H1 (cell line): ENCODE results near the gene SERPINB8. TPM values are rescaled to one million over a fixed set of nuclear protein-coding genes. Genes with fewer than 3 reads are reported as not detected.

Experiments
- CTCF ChIA-PET: fragments of 300-600 bp; sonication (Branson Sonifier 250); formaldehyde crosslinking; loops from one replicate; lab custom pipeline; 2021; ENCODE audit not compliant: partially characterized antibody; lab: Charles Lee
- POLR2A ChIA-PET: fragments of 300-600 bp; sonication (Branson Sonifier 250); formaldehyde crosslinking; loops from one replicate; lab custom pipeline; 2021; ENCODE audit warnings: inconsistent platforms; ENCODE audit not compliant: partially characterized antibody; lab: Charles Lee
- DNase-seq, 2 experiments: peaks; one replicate each; pipeline versions ENCODE4 v3.0.0 to v3.0.0-alpha.2; 2010 to 2022; ENCODE audit warnings: low spot score in 2 of 2, low read depth in 1 of 2, mixed read lengths in 1 of 2
- FAIRE-seq: peaks from 2 replicates; lab custom pipeline; 2011; peaks lifted over from hg19 to GRCh38; lab: Jason Lieb, UNC
- H2AFZ ChIP-seq: 2 replicates; pipeline ENCODE4 v1.8.1; 2012; ENCODE audit warnings: low read length, inconsistent platforms
- H2AK5ac ChIP-seq: 2 replicates; pipeline ENCODE4 v1.6.1; 2013; ENCODE audit warnings: low read depth, low read length
- H2BK120ac ChIP-seq: replicated peaks from 2 replicates; pipeline ENCODE3; 2013; ENCODE audit warnings: low read depth, low read length, inconsistent platforms
- H2BK12ac ChIP-seq: 2 replicates; pipeline ENCODE4 v1.6.1; 2013; ENCODE audit warnings: low read depth, low read length
- H2BK15ac ChIP-seq: 2 replicates; pipeline ENCODE4 v1.6.1; 2013; ENCODE audit warnings: low read length
- H2BK20ac ChIP-seq: 2 replicates; pipeline ENCODE4 v1.6.1; 2013; ENCODE audit warnings: low read length
- H2BK5ac ChIP-seq: 2 replicates; pipeline ENCODE4 v1.6.1; 2013; ENCODE audit warnings: low read depth, low read length
- H3K14ac ChIP-seq: 2 replicates; pipeline ENCODE4 v1.6.1; 2013; ENCODE audit warnings: inconsistent platforms; ENCODE audit not compliant: insufficient read length
- H3K18ac ChIP-seq: 2 replicates; pipeline ENCODE4 v1.6.1; 2013; ENCODE audit warnings: low read length; ENCODE audit errors: extremely low read depth
- H3K23ac ChIP-seq: 2 replicates; pipeline ENCODE4 v1.6.1; 2013; ENCODE audit warnings: inconsistent platforms; ENCODE audit not compliant: insufficient read length
- H3K23me2 ChIP-seq: 2 replicates; pipeline ENCODE4 v1.6.1; 2013; ENCODE audit warnings: low read depth, low read length
- H3K27ac ChIP-seq: 2 replicates; pipeline ENCODE4 v1.6.1; 2011; ENCODE audit warnings: low read depth, low read length, inconsistent platforms
- H3K27me3 ChIP-seq, 4 experiments: replicated peaks in 1 of 4; 1 replicate in 1 of 4; 2 replicates in 3 of 4; pipeline versions ENCODE4 v1.6.1 to v1.8.1; 2011 to 2013; ENCODE audit warnings: low read length in 3 of 4, mild to moderate bottlenecking in 3 of 4, inconsistent platforms in 2 of 4, mixed read lengths in 2 of 4, moderate library complexity in 1 of 4; ENCODE audit not compliant: control insufficient read depth in 3 of 4, insufficient read depth in 3 of 4; ENCODE audit errors: extremely low read depth in 1 of 4
- H3K36me3 ChIP-seq, 4 experiments: 2 replicates each; pipeline versions ENCODE4 v1.6.1 to v1.8.1; 2011 to 2013; ENCODE audit warnings: mild to moderate bottlenecking in 4 of 4, low read length in 3 of 4, moderate library complexity in 2 of 4, control low read depth in 1 of 4, inconsistent platforms in 1 of 4; ENCODE audit not compliant: insufficient read depth in 4 of 4, control insufficient read depth in 2 of 4
- H3K4ac ChIP-seq: replicated peaks from 2 replicates; pipeline ENCODE3; 2013; ENCODE audit warnings: low read length, low read depth, mixed read lengths, inconsistent platforms; ENCODE audit not compliant: insufficient read length
- H3K4me1 ChIP-seq, 4 experiments: replicated peaks in 1 of 4; 1 replicate in 1 of 4; 2 replicates in 3 of 4; pipeline versions ENCODE4 v1.6.1 to v1.8.1; 2011 to 2013; ENCODE audit warnings: low read length in 3 of 4, inconsistent platforms in 2 of 4, mixed read lengths in 1 of 4; ENCODE audit not compliant: insufficient read depth in 4 of 4, control insufficient read depth in 3 of 4
- H3K4me2 ChIP-seq, 2 experiments: 2 replicates each; pipeline versions ENCODE4 v1.6.1 to v1.8.1; 2011 to 2013; ENCODE audit warnings: low read depth in 2 of 2, low read length in 2 of 2, control low read depth in 1 of 2, inconsistent platforms in 1 of 2, mild to moderate bottlenecking in 1 of 2; ENCODE audit not compliant: insufficient read depth in 1 of 2
- H3K4me3 ChIP-seq, 4 experiments: fragments of 200-600, 300-600 bp in 1 of 4; sonication (generic), shearing (Covaris generic), sonication (Bioruptor Twin) in 1 of 4; 2 replicates each; pipeline versions ENCODE4 v1.5.1 to v1.8.1; 2011 to 2016; ENCODE audit warnings: low read length in 4 of 4, low read depth in 3 of 4, control low read depth in 2 of 4, inconsistent platforms in 2 of 4, mild to moderate bottlenecking in 2 of 4, mixed read lengths in 1 of 4, moderate library complexity in 1 of 4; ENCODE audit not compliant: insufficient read depth in 2 of 4; ENCODE audit errors: extremely low read depth in 1 of 4
- H3K56ac ChIP-seq: replicated peaks from 2 replicates; pipeline ENCODE3; 2013; ENCODE audit warnings: low read depth, mild to moderate bottlenecking, mixed read lengths, low read length, inconsistent platforms; ENCODE audit not compliant: insufficient read length
- H3K79me1 ChIP-seq: 2 replicates; pipeline ENCODE4 v1.6.1; 2013; ENCODE audit warnings: low read depth, low read length, control low read depth
- H3K79me2 ChIP-seq, 2 experiments: 2 replicates each; pipeline versions ENCODE4 v1.6.1 to v1.8.1; 2012 to 2013; ENCODE audit warnings: low read length in 2 of 2, mild to moderate bottlenecking in 2 of 2, inconsistent platforms in 1 of 2; ENCODE audit not compliant: insufficient read depth in 2 of 2, control insufficient read depth in 1 of 2
- H3K9ac ChIP-seq, 4 experiments: replicated peaks in 1 of 4; 1 replicate in 1 of 4; 2 replicates in 3 of 4; pipeline versions ENCODE4 v1.6.1 to v1.8.1; 2011 to 2013; ENCODE audit warnings: low read depth in 3 of 4, low read length in 3 of 4, control low read depth in 2 of 4, mild to moderate bottlenecking in 2 of 4, moderate library complexity in 2 of 4, inconsistent platforms in 1 of 4; ENCODE audit errors: extremely low read depth in 1 of 4
- H3K9me3 ChIP-seq, 2 experiments: 2 replicates each; pipeline versions ENCODE4 v1.6.1 to v1.8.1; 2012 to 2013; ENCODE audit warnings: mild to moderate bottlenecking in 2 of 2, moderate library complexity in 2 of 2, control low read depth in 1 of 2, inconsistent platforms in 1 of 2, low read depth in 1 of 2, low read length in 1 of 2, mixed read lengths in 1 of 2; ENCODE audit not compliant: insufficient read depth in 2 of 2
- H4K20me1 ChIP-seq, 2 experiments: replicated peaks in 1 of 2; 2 replicates each; pipeline versions ENCODE3 to v1.8.1; 2011 to 2013; ENCODE audit warnings: inconsistent platforms in 2 of 2, low read length in 2 of 2, mild to moderate bottlenecking in 1 of 2; ENCODE audit not compliant: insufficient read depth in 2 of 2, control insufficient read depth in 1 of 2
- H4K5ac ChIP-seq: 2 replicates; pipeline ENCODE4 v1.6.1; 2013; ENCODE audit warnings: low read length, low read depth, mixed read lengths, inconsistent platforms; ENCODE audit not compliant: insufficient read length
- H4K8ac ChIP-seq: 2 replicates; pipeline ENCODE4 v1.8.0; 2013; ENCODE audit warnings: mild to moderate bottlenecking, moderate library complexity, low read length, inconsistent platforms; ENCODE audit not compliant: insufficient read depth; ENCODE audit errors: extremely low read depth
- H4K91ac ChIP-seq: replicated peaks from 2 replicates; pipeline ENCODE3; 2013; ENCODE audit warnings: low read length, mixed read lengths, inconsistent platforms; ENCODE audit not compliant: insufficient read length
- ATF3 ChIP-seq: IDR thresholded peaks from 2 replicates; pipeline ENCODE4 v1.6.1; 2011; ENCODE audit warnings: low read depth, mild to moderate bottlenecking, low read length; ENCODE audit not compliant: insufficient read depth
- CBX5 ChIP-seq: fragments of 300-800, 300-1000 bp; sonication (generic); IDR thresholded peaks from 2 replicates; pipeline ENCODE4 v1.7.1; 2016; ENCODE audit warnings: antibody characterized with exemption, low read length, low read depth
- CBX8 ChIP-seq: fragments of 300-800, 300-1000 bp; sonication (generic); IDR thresholded peaks from 2 replicates; pipeline ENCODE4 v1.7.1; 2016; ENCODE audit warnings: low read depth, low read length, borderline replicate concordance
- CREB1 ChIP-seq: IDR thresholded peaks from 2 replicates; pipeline ENCODE4 v1.6.1; 2012; ENCODE audit warnings: inconsistent platforms
- EZH2 ChIP-seq: fragments of 200-600 bp; sonication (generic); IDR thresholded peaks from 2 replicates; pipeline ENCODE4 v1.7.1; 2012; ENCODE audit warnings: low read depth, mild to moderate bottlenecking, moderate library complexity, low read length, inconsistent platforms; ENCODE audit not compliant: severe bottlenecking
- HDAC6 ChIP-seq: IDR thresholded peaks from one replicate; pipeline ENCODE4 v1.7.1; 2012; ENCODE audit warnings: low read depth, mild to moderate bottlenecking, inconsistent platforms, low read length, moderate library complexity
- MAX ChIP-seq: IDR thresholded peaks from 2 replicates; pipeline ENCODE4 v1.6.1; 2012; ENCODE audit warnings: inconsistent platforms
- POU5F1 ChIP-seq: IDR thresholded peaks from 2 replicates; pipeline ENCODE4 v1.6.1; 2011; ENCODE audit warnings: low read depth, mild to moderate bottlenecking, low read length, moderate library complexity
- SIX5 ChIP-seq: IDR thresholded peaks from 2 replicates; pipeline ENCODE4 v1.6.1; 2011; ENCODE audit warnings: mild to moderate bottlenecking, low read depth, low read length
- TAF7 ChIP-seq: optimal IDR thresholded peaks from 2 replicates; pipeline ENCODE3; 2011; ENCODE audit warnings: low read depth, mild to moderate bottlenecking, inconsistent platforms, low read length, moderate library complexity, borderline replicate concordance
- WGBS, 2 experiments: shearing (Covaris generic) in 1 of 2; methylation state at CpG; one replicate each; pipeline versions ENCODE4 v1.1.6 to v1.1.7; 2013 to 2015; ENCODE audit warnings: low lambda C conversion rate in 2 of 2, mixed read lengths in 2 of 2, inconsistent platforms in 1 of 2, low coverage in 1 of 2, missing lambda C conversion rate in 1 of 2; ENCODE audit not compliant: insufficient replicate concordance in 2 of 2, insufficient coverage in 1 of 2, insufficient read length in 1 of 2; ENCODE audit errors: extremely low coverage in 1 of 2, missing lambda C conversion rate in 1 of 2; 5-methylcytosine and 5-hydroxymethylcytosine counted together
- polyA plus RNA-seq, 7 experiments: library from polyadenylated mRNA; depleted of rRNA in 3 of 7; stranded (reverse) in 5 of 7; unstranded in 2 of 7; fragments of >200 nt in 5 of 7; fragments of 200-250 nt in 2 of 7; gene quantifications; 1 replicate in 5 of 7; 2 replicates in 1 of 7; 4 replicates in 1 of 7; pipeline versions ENCODE4 v1.2.1 to v1.2.3, GENCODE V29; 2011 to 2013; ENCODE audit warnings: missing spikeins in 2 of 7, mixed read lengths in 2 of 7
- total RNA-seq: library from RNA; stranded (reverse); fragmentation: NEBNext Ultra II Directional; extraction: Animal tissue kit (Norgen Biotek cat#: 25700); gene quantifications from 2 replicates; pipeline ENCODE4 v1.2.1, GENCODE V29; 2021

Gene SERPINB8
- total and polyA plus RNA-seq, 2 of the 8 experiments (the other 6 are each of a cell fraction or from before 2014, with no cell fraction given): 0.42 to 1.2 TPM

- H3K27me3 ChIP-seq: no peaks in the 10 kb centered on the region
- no peaks in the 10 kb centered on the region for H3K9me3 ChIP-seq
- no peak overlapping the region for H2BK120ac ChIP-seq
- H2BK12ac ChIP-seq: no peak overlapping the region
- no peak overlapping the region for H3K14ac ChIP-seq
- no peak overlapping the region for H3K18ac ChIP-seq
- no peak overlapping the region for H3K23ac ChIP-seq
- 92% methylated on average over 4 of the region's 4 CpGs; no CpG with 5 or more reads in 1 of the 2 experiments for WGBS, 2 experiments
- no peaks in the 10 kb centered on the region for H3K4me1 ChIP-seq
- H2AK5ac ChIP-seq: no peak overlapping the region
- no peak overlapping the region for H2AFZ ChIP-seq
- no peaks in the 10 kb centered on the region for H3K79me2 ChIP-seq
- H3K4ac ChIP-seq: no peak overlapping the region
- DNase-seq (no peak), FAIRE-seq (no peak)
- H3K4me3 ChIP-seq: no peak overlapping the region
- no peak overlapping the region for H2BK20ac ChIP-seq
- H3K4me2 ChIP-seq: no peak overlapping the region
- H3K56ac ChIP-seq: no peak overlapping the region
- no peak overlapping the region for H2BK5ac ChIP-seq
- no peak overlapping the region for H4K91ac ChIP-seq
- H4K5ac ChIP-seq: no peak overlapping the region
- ChIA-PET POLR2A (no interaction called here), CTCF (no interaction called here)
- H3K79me1 ChIP-seq: no peaks in the 10 kb centered on the region
- peaks cover 0 to 2% of the 10 kb centered on the region in 2 experiments for H4K20me1 ChIP-seq
- no peak overlapping the region for H3K27ac ChIP-seq
- TF ChIP-seq SIX5 (no peak), POU5F1 (no peak), MAX (no peak), CBX8 (no peak), CREB1 (no peak), EZH2 (no peak), CBX5 (no peak), HDAC6 (no peak), TAF7 (no peak), ATF3 (no peak)
- no peak overlapping the region for H4K8ac ChIP-seq
- H3K36me3 ChIP-seq: no peaks in the 10 kb centered on the region; a peak in 1 of 8 replicates
- H2BK15ac ChIP-seq: no peak overlapping the region
- H3K23me2 ChIP-seq: no peaks in the 10 kb centered on the region
- H3K9ac ChIP-seq: no peak overlapping the region
Measured at GRCh38 chr18:63956755-63957154, 13.1 kb upstream of the SERPINB8 start.
